Fibroblast of skin of right biceps (primary cell): Measurements from ENCODE around the gene AFF2.
"Not testable (repeated sequence)": the region's sequence is repeated elsewhere in the genome, so short reads cannot be mapped to it uniquely, and the experiment has no call there.

Experiments
- DNase-seq: peaks from one replicate; pipeline ENCODE4 v3.0.0-alpha.2; 2013

The AFF2 gene

GRCh38 chrX:148649145-148649795 lies 148.9 kb downstream of the AFF2 start:
- peak; percentile 38 for DNase-seq

GRCh38 chrX:148658115-148658730 lies 157.8 kb downstream of the AFF2 start:
- peak; percentile 69 for DNase-seq

GRCh38 chrX:148659481-148659880 lies 159.1 kb downstream of the AFF2 start:
- peak; percentile 31 for DNase-seq

GRCh38 chrX:148661035-148661434 lies 160.6 kb downstream of the AFF2 start:
- DNase-seq = peak; percentile 29

- DNase-seq = no peak
Measured at GRCh38 chrX:148662014-148662413, 161.6 kb downstream of the AFF2 start.

GRCh38 chrX:148664171-148664570 lies 163.8 kb downstream of the AFF2 start:
- no peak for DNase-seq

- DNase-seq = no peak
Measured at GRCh38 chrX:148664995-148665394, 164.6 kb downstream of the AFF2 start.

GRCh38 chrX:148669175-148669574 lies 168.8 kb downstream of the AFF2 start:
- DNase-seq = not testable (repeated sequence)

GRCh38 chrX:148670277-148670676 lies 169.9 kb downstream of the AFF2 start:
- no peak for DNase-seq

- DNase-seq = peak; percentile 26
Measured at GRCh38 chrX:148672517-148672916, 172.1 kb downstream of the AFF2 start.

GRCh38 chrX:148681605-148682004 lies 181.2 kb downstream of the AFF2 start:
- no peak for DNase-seq

GRCh38 chrX:148682206-148682605 lies 181.8 kb downstream of the AFF2 start:
- DNase-seq = no peak

- peak; percentile 8 for DNase-seq
Measured at GRCh38 chrX:148691456-148691855, 191.0 kb downstream of the AFF2 start.

- no peak for DNase-seq
Measured at GRCh38 chrX:148695255-148695654, 194.8 kb downstream of the AFF2 start.

- no peak for DNase-seq
Measured at GRCh38 chrX:148698221-148698620, 197.8 kb downstream of the AFF2 start.

GRCh38 chrX:148700021-148700420 lies 199.6 kb downstream of the AFF2 start:
- no peak for DNase-seq

GRCh38 chrX:148713981-148714380 lies 213.6 kb downstream of the AFF2 start:
- peak; percentile 33 for DNase-seq

GRCh38 chrX:148715361-148715760 lies 214.9 kb downstream of the AFF2 start:
- no peak for DNase-seq

GRCh38 chrX:148722966-148723365 lies 222.5 kb downstream of the AFF2 start:
- DNase-seq = no peak

- no peak for DNase-seq
Measured at GRCh38 chrX:148723551-148723950, 223.1 kb downstream of the AFF2 start.

GRCh38 chrX:148728901-148729300 lies 228.5 kb downstream of the AFF2 start:
- peak; percentile 12 for DNase-seq

- no peak for DNase-seq
Measured at GRCh38 chrX:148732743-148733142, 232.3 kb downstream of the AFF2 start.

- DNase-seq = no peak
Measured at GRCh38 chrX:148741441-148741840, 241.0 kb downstream of the AFF2 start.

- DNase-seq = peak; percentile 11
Measured at GRCh38 chrX:148755111-148755510, 254.7 kb downstream of the AFF2 start.

GRCh38 chrX:148763896-148764295 lies 263.5 kb downstream of the AFF2 start:
- DNase-seq = no peak
